HepG2 (cell line): ENCODE data around the gene CCNL1. TPM values are rescaled to one million over a fixed set of nuclear protein-coding genes. Genes with fewer than 3 reads are reported as not detected.

Experiments
- ATAD3A ChIP-seq: sonication (generic); formaldehyde crosslinking; IDR thresholded peaks from 2 replicates; pipeline ENCODE4 v1.4.0; 2020; ENCODE audit warnings: missing genetic modification reagents
- CBX2 ChIP-seq, 2 experiments: fragments of 200-600 bp in 1 of 2; sonication (generic); formaldehyde crosslinking in 1 of 2; IDR thresholded peaks; 2 replicates each; pipeline versions ENCODE4 v1.7.0 to v1.8.1; 2018 to 2022; ENCODE audit warnings: low read depth in 2 of 2, low read length in 1 of 2, mild to moderate bottlenecking in 1 of 2, missing genetic modification reagents in 1 of 2
- FOSL1 ChIP-seq: sonication (generic); formaldehyde crosslinking; IDR thresholded peaks from 2 replicates; pipeline ENCODE4 v1.9.0; 2021; ENCODE audit warnings: missing genetic modification reagents, borderline replicate concordance
- GABPB1 ChIP-seq: IDR thresholded peaks from 2 replicates; pipeline ENCODE4 v1.6.1; 2016; ENCODE audit warnings: mild to moderate bottlenecking, missing genetic modification reagents, moderate library complexity, missing compliant biosample characterization
- GFI1 ChIP-seq: sonication (generic); formaldehyde crosslinking; IDR thresholded peaks from 2 replicates; pipeline ENCODE4 v1.5.0; 2020; ENCODE audit warnings: missing genetic modification reagents, mild to moderate bottlenecking, borderline replicate concordance
- HNRNPK ChIP-seq: fragments of 200-400 bp; formaldehyde crosslinking; IDR thresholded peaks from 2 replicates; pipeline ENCODE4 v1.6.1; 2018; ENCODE audit warnings: low read length, low read depth, moderate library complexity, mild to moderate bottlenecking; ENCODE audit not compliant: poor library complexity, severe bottlenecking
- HOXA7 ChIP-seq: sonication (generic); formaldehyde crosslinking; IDR thresholded peaks from 2 replicates; pipeline ENCODE4 v1.8.1; 2022; ENCODE audit warnings: mild to moderate bottlenecking, missing genetic modification reagents, moderate library complexity
- IRF2 ChIP-seq: IDR thresholded peaks from 2 replicates; pipeline ENCODE4 v1.6.1; 2018; ENCODE audit warnings: missing genetic modification reagents, missing compliant biosample characterization
- ISX ChIP-seq: sonication (generic); formaldehyde crosslinking; conservative IDR thresholded peaks from 2 replicates; pipeline ENCODE4 v1.5.0; 2020; ENCODE audit warnings: missing genetic modification reagents
- MEF2D ChIP-seq: sonication (generic); formaldehyde crosslinking; IDR thresholded peaks from 2 replicates; pipeline ENCODE4 v1.5.1; 2020; ENCODE audit warnings: mild to moderate bottlenecking, missing genetic modification reagents
- POGZ ChIP-seq: sonication (generic); formaldehyde crosslinking; IDR thresholded peaks from 2 replicates; pipeline ENCODE4 v1.4.0; 2020; ENCODE audit warnings: mild to moderate bottlenecking, missing genetic modification reagents
- SMAD3 ChIP-seq: sonication (generic); formaldehyde crosslinking; IDR thresholded peaks from 2 replicates; pipeline ENCODE4 v1.4.0; 2020; ENCODE audit warnings: missing genetic modification reagents
- TBX3 ChIP-seq: fragments of 450-650 bp; IDR thresholded peaks from 2 replicates; pipeline ENCODE4 v1.6.1; 2017; ENCODE audit warnings: antibody characterized with exemption, mild to moderate bottlenecking, inconsistent platforms, borderline replicate concordance
- TOPORS ChIP-seq: sonication (generic); formaldehyde crosslinking; IDR thresholded peaks from 2 replicates; pipeline ENCODE4 v1.8.0; 2023; ENCODE audit warnings: mild to moderate bottlenecking, missing genetic modification reagents
- TRIM24 ChIP-seq: sonication (generic); formaldehyde crosslinking; IDR thresholded peaks from 2 replicates; pipeline ENCODE4 v1.8.0; 2022; ENCODE audit warnings: mild to moderate bottlenecking, missing genetic modification reagents
- ZFYVE20 ChIP-seq: sonication (generic); formaldehyde crosslinking; IDR thresholded peaks from 2 replicates; pipeline ENCODE4 v1.8.0; 2023; ENCODE audit warnings: low read depth, mild to moderate bottlenecking, moderate library complexity, missing genetic modification reagents, borderline replicate concordance
- ZNF124 ChIP-seq: sonication (generic); formaldehyde crosslinking; IDR thresholded peaks from 2 replicates; pipeline ENCODE4 v1.4.0; 2020; ENCODE audit warnings: missing genetic modification reagents
- ZNF615 ChIP-seq: sonication (generic); formaldehyde crosslinking; IDR thresholded peaks from 2 replicates; pipeline ENCODE4 v1.5.0; 2020; ENCODE audit warnings: mild to moderate bottlenecking, missing genetic modification reagents, borderline replicate concordance
- ZNF652 ChIP-seq: IDR thresholded peaks from 2 replicates; pipeline ENCODE4 v1.6.1; 2016; ENCODE audit warnings: low read depth, borderline replicate concordance
- ZNF816 ChIP-seq: sonication (generic); formaldehyde crosslinking; IDR thresholded peaks from 2 replicates; pipeline ENCODE4 v1.8.0; 2022; ENCODE audit warnings: missing genetic modification reagents, mild to moderate bottlenecking, borderline replicate concordance
- ZNF850 ChIP-seq: sonication (generic); formaldehyde crosslinking; conservative IDR thresholded peaks from 2 replicates; pipeline ENCODE4 v1.9.0; 2021; ENCODE audit warnings: mild to moderate bottlenecking, missing genetic modification reagents
- polyA plus RNA-seq, 8 experiments: library from polyadenylated mRNA; depleted of rRNA in 3 of 8; stranded (reverse) in 7 of 8; unstranded in 1 of 8; fragments of >200 nt; fragmentation: Illumina TruSeq in 4 of 8; extraction: Trizol in 4 of 8; gene quantifications; 2 replicates each; pipeline versions ENCODE4 v1.2.1 to v1.2.3, GENCODE V29; 2011 to 2016; ENCODE audit warnings: low read depth in 4 of 8, missing spikeins in 1 of 8, mixed read lengths in 1 of 8; ENCODE audit not compliant: insufficient read depth in 1 of 8
- total RNA-seq, 5 experiments: library from RNA; depleted of rRNA; stranded (reverse); fragments of >200 nt; fragmentation: Illumina TruSeq; extraction: Trizol; gene quantifications; 2 replicates each; pipeline ENCODE4 v1.2.3, GENCODE V29; 2016; ENCODE audit warnings: low read depth in 1 of 5
- TF ChIP-seq, protein P1 (sequence below): IDR thresholded peaks from 2 replicates; pipeline ENCODE4 v1.6.1; 2016; ENCODE audit warnings: missing compliant biosample characterization, missing genetic modification reagents, borderline replicate concordance
- TF ChIP-seq, protein P2 (sequence below): sonication (generic); formaldehyde crosslinking; IDR thresholded peaks from 2 replicates; pipeline ENCODE4 v1.5.0; 2020; ENCODE audit warnings: missing genetic modification reagents
- TF ChIP-seq, protein P3 (sequence below): IDR thresholded peaks from 2 replicates; pipeline ENCODE4 v1.6.1; 2016; ENCODE audit warnings: missing biosample characterization, missing genetic modification reagents, low read depth
- TF ChIP-seq, protein P4 (sequence below): sonication (generic); formaldehyde crosslinking; IDR thresholded peaks from 2 replicates; pipeline ENCODE4 v1.8.0; 2022; ENCODE audit warnings: mild to moderate bottlenecking, missing genetic modification reagents, borderline replicate concordance

CCNL1 gene
- total and polyA plus RNA-seq, 2 of the 13 experiments (the other 11 are each of a cell fraction or from before 2014, with no cell fraction given) = 151 to 303 TPM

- TF ChIP-seq ZNF652 (peak; percentile 92), TRIM24 (CRISPR knock-in tag) (no peak), ATAD3A (CRISPR knock-in tag) (no peak), ISX (0 out of 2 replicates have a peak, but pooled peaks have one; percentile 15), ZNF850 (CRISPR knock-in tag) (peak; percentile 88), ZNF124 (CRISPR knock-in tag) (no peak), FOSL1 (no peak), ZNF816 (CRISPR knock-in tag) (peak; percentile 97), ZFYVE20 (peak; percentile 66; the same call in 1 of the 2 replicates), CBX2 (IDR thresholded peaks at IDR 0.05; ENCODE audit: low read depth, low read length) (no peak), CBX2 (CRISPR knock-in tag; IDR thresholded peaks at IDR 0.05; ENCODE audit: low read depth) (no peak), ZNF615 (CRISPR knock-in tag) (peak; percentile 23; the same call in 1 of the 2 replicates), HNRNPK (no peak), SMAD3 (CRISPR knock-in tag) (peak; percentile 94), POGZ (CRISPR knock-in tag) (peak; percentile 99), HOXA7 (peak; percentile 94; the same call in 1 of the 2 replicates), GABPB1 (CRISPR knock-in tag) (peak; percentile 97), TOPORS (CRISPR knock-in tag) (peak; percentile 98), MEF2D (CRISPR knock-in tag) (no peak; the same call in 1 of the 2 replicates), TBX3 (peak; percentile 58; the same call in 1 of the 2 replicates), IRF2 (CRISPR knock-in tag) (peak; percentile 98), GFI1 (CRISPR knock-in tag) (peak; percentile 60; the same call in 1 of the 2 replicates)
- TF ChIP-seq, protein P1, sequence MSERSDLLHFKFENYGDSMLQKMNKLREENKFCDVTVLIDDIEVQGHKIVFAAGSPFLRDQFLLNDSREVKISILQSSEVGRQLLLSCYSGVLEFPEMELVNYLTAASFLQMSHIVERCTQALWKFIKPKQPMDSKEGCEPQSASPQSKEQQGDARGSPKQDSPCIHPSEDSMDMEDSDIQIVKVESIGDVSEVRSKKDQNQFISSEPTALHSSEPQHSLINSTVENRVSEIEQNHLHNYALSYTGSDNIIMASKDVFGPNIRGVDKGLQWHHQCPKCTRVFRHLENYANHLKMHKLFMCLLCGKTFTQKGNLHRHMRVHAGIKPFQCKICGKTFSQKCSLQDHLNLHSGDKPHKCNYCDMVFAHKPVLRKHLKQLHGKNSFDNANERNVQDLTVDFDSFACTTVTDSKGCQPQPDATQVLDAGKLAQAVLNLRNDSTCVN (CRISPR knock-in tag) = peak; percentile 84
- TF ChIP-seq, protein P2, sequence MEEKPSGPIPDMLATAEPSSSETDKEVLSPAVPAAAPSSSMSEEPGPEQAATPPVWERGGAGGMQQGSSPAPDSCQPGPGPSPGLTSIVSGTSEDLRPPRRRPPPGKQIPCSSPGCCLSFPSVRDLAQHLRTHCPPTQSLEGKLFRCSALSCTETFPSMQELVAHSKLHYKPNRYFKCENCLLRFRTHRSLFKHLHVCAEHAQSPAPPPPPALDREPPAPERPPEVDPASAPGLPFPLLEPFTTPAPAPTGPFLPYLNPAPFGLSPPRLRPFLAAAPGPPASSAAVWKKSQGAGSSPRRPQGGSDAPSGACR = peak; percentile 96
- TF ChIP-seq, protein P3, sequence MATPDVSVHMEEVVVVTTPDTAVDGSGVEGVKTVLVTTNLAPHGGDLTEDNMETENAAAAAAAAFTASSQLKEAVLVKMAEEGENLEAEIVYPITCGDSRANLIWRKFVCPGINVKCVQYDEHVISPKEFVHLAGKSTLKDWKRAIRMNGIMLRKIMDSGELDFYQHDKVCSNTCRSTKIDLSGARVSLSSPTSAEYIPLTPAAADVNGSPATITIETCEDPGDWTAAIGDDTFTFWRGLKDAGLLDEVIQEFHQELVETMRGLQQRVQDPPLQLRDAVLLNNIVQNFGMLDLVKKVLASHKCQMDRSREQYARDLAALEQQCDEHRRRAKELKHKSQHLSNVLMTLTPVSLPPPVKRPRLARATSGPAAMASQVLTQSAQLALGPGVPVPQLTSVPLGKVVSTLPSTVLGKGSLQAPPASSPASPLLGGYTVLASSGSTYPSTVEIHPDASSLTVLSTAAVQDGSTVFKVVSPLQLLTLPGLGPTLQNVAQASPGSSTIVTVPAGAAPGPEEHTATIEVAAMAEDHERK (CRISPR knock-in tag) = peak; percentile 96
- TF ChIP-seq, protein P4, sequence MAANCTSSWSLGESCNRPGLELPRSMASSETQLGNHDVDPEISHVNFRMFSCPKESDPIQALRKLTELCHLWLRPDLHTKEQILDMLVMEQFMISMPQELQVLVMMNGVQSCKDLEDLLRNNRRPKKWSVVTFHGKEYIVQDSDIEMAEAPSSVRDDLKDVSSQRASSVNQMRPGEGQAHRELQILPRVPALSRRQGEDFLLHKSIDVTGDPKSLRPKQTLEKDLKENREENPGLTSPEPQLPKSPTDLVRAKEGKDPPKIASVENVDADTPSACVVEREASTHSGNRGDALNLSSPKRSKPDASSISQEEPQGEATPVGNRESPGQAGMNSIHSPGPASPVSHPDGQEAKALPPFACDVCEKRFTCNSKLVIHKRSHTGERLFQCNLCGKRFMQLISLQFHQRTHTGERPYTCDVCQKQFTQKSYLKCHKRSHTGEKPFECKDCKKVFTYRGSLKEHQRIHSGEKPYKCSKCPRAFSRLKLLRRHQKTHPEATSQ (CRISPR knock-in tag) = peak; percentile 85
Measured at GRCh38 chr3:157159762-157160657, at the start of gene CCNL1 (continued).
